ENCODE results near the gene GMNN. TPM values are rescaled to one million over a fixed set of nuclear protein-coding genes. Genes with fewer than 3 reads are reported as not detected.

GMNN gene
- polyA plus RNA-seq, 3 donors: 6.5 to 54.4 (median 20.6) TPM

DNA sequence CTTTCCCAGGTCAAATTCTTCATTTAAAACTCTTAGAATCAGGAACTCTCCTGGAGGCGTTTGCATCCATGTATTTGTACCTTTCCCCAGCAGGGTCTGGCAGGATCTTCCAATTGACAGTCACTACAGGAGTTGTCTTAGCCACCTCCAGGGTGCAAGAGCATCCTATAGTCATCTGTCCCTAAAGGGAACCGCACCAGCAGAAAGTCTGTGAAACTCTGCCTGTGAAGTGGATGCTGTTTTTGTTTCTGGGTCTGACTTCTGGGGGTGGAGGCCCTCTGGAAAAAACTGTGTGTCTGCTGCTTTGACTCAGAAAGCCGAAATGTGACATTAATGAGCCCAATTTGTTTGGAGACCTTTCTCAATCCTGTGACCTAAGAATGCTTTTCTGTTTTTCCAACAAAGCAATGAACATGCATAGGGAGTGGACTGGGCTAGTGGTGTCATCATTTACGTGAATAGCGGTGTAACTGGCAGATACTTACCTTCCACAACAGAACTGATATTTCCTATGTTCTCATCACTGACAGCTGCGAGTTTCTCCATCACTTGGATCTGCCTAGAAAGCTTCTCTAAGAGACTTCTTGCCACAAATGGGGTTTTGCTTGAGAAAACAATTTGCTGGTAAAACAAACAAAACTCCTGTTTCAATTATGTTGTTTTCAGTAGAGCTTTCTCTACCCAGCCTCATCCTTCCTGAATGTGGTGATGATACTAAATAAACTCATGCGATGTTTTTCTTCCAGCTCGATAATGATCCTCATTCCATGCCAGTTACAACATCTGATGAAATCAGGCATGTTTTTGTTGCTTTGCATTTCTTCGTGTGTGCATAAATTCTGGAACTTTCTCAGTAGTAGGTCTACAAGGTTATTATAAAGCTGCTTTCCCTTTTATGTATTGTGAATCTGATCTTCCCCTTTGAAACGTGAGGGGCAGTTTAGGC, 57.3 kb downstream of the GMNN start:
- no peak overlapping the region for H3K27ac ChIP-seq (ENCODE audit: low read depth, low read length)
- 77 to 83% (median 78%) methylated on average over 10 of the region's 10 CpGs for WGBS, 3 donors

DNA sequence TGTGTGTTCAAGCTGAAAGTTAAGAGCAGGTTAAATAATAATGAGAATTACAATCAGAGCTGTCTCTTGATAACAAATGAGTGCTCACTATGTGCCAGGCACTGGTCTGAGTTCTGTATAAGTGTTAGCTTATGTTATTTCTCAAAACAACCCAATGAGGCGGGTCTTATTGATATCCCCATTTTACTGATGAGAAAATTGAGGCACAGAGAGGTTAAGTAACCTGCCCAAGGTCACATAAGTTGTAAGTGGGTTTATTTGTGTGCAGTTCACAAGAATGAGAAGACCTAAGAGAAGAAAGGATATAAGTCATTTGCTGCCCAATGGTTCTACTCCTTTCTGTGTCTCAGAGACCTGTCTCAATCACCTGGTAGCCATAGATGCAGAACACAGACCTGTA, 58.1 kb downstream of the GMNN start:
- 96 to 98% (median 97%) methylated on average over 1 of the region's 1 CpG for WGBS, 3 donors
- H3K27ac ChIP-seq (ENCODE audit: low read depth, low read length): no peak overlapping the region

DNA sequence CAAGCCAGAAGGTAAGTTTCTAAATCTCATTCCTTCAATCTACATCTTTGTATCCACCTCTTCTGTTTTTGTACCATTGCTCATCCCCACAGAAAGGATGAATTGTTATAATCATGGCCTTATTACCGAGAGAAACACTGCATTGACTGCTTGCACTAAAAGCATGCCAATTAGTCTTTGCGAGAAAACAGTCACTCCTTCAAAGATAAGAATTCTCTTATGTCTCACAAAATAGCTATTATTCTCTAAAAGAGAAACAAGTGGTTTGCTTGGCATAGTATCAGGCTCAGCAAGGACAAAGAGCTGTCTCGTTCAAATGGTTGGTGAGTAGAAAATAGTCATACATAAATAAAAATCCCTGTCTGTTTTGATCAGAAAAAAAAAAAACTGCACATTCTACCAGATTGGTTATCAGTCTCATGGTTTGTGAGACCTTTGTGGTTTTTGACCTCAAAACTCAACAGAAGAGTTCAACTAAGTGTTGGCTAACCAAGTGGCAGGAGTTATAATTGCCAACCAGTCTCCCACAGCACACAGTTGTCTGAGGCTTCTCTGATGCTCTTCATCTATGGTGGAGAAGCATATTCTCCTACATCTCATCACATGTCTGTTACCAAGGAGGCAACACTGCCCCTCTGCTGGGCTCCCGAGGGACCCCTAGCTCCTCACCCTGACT, 59.1 kb downstream of the GMNN start:
- 85 to 93% (median 91%) methylated on average over 4 of the region's 4 CpGs for WGBS, 3 donors
- H3K27ac ChIP-seq (ENCODE audit: low read depth, low read length): no peak overlapping the region

Other genes starting within 250 kb of the GMNN start
- under 1 TPM in 2 of 3 donors, not detected in 1; 0.06 to 0.44 TPM for gene KIAA0319, start 128.7 kb upstream of the GMNN start, polyA plus RNA-seq
- 10 to 100 TPM; 18.9 to 34.3 (median 19.8) TPM for gene TDP2, start 108.0 kb upstream of the GMNN start, polyA plus RNA-seq
- gene ACOT13, start 107.9 kb upstream of the GMNN start, polyA plus RNA-seq: 1 to 10 TPM; 7.1 to 9.4 (median 7.2) TPM
- gene C6orf62, start 55.8 kb upstream of the GMNN start, polyA plus RNA-seq: 10 to 100 TPM; 40.9 to 48.3 (median 41.1) TPM
- gene ARMH2, start 24.0 kb downstream of the GMNN start, polyA plus RNA-seq: not detected
- 10 to 100 TPM in 1 of 3 donors, 1 to 10 TPM in 2; 1.6 to 12.6 (median 7.5) TPM for gene RIPOR2, start 161.0 kb downstream of the GMNN start, polyA plus RNA-seq

All from adipose tissue (tissue), 3 donors.